Caco-2 (cell line): Measurements from ENCODE around the gene GRAMD1A. TPM values are rescaled to one million over a fixed set of nuclear protein-coding genes. Genes with fewer than 3 reads are reported as not detected.
A peak's percentile ranks its signal among the peaks of the same experiment; 100 is the strongest.
"Not testable (repeated sequence)": the region's sequence is repeated elsewhere in the genome, so short reads cannot be mapped to it uniquely, and the experiment has no call there.

Experiments
- BruUV-seq: library from RNA; stranded (reverse); fragments of 400-500 nt; replicated peaks from 2 replicates; lab custom pipeline; 2021; lab: Mats Ljungman, UMichigan
- CTCF ChIA-PET: fragments of 300-600 bp; sonication (Branson Sonifier 250); formaldehyde crosslinking; loops from one replicate; lab custom pipeline; 2022; ENCODE audit warnings: antibody characterized with exemption; lab: Charles Lee
- POLR2A ChIA-PET: fragments of 300-600 bp; sonication (Branson Sonifier 250); formaldehyde crosslinking; loops from one replicate; lab custom pipeline; 2022; ENCODE audit warnings: antibody characterized with exemption; lab: Charles Lee
- DNase-seq, 2 experiments: peaks; one replicate each; pipeline versions ENCODE4 v3.0.0 to v3.0.0-alpha.2; 2020 to 2022
- H3K27me3 ChIP-seq: replicated peaks from 2 replicates; pipeline ENCODE4 v1.6.0; 2011; ENCODE audit warnings: low read length; ENCODE audit not compliant: control insufficient read depth, insufficient read depth
- H3K36me3 ChIP-seq: 2 replicates; pipeline ENCODE4 v1.5.1; 2011; ENCODE audit warnings: low read length; ENCODE audit not compliant: control insufficient read depth, insufficient read depth
- H3K4me1 ChIP-seq: fragments of 250-450 bp; sonication (Bioruptor Pico); 2 replicates; pipeline ENCODE4 v1.5.1; 2020; ENCODE audit warnings: mild to moderate bottlenecking
- H3K4me3 ChIP-seq: 2 replicates; pipeline ENCODE4 v1.5.1; 2011; ENCODE audit warnings: low read depth, mild to moderate bottlenecking, control low read depth, low read length
- H3K9me3 ChIP-seq: fragments of 250-450 bp; sonication (Bioruptor Pico); 2 replicates; pipeline ENCODE4 v1.5.1; 2020; ENCODE audit warnings: mild to moderate bottlenecking, moderate library complexity
- H3K27ac Mint-ChIP-seq: one replicate; pipeline ENCODE4 v1.8.0; 2022; ENCODE audit warnings: mixed read lengths; ENCODE audit not compliant: unreplicated experiment
- H3K27me3 Mint-ChIP-seq: one replicate; pipeline ENCODE4 v1.8.0; 2022; ENCODE audit warnings: mixed read lengths; ENCODE audit not compliant: insufficient read depth, unreplicated experiment
- H3K36me3 Mint-ChIP-seq: one replicate; pipeline ENCODE4 v1.8.0; 2022; ENCODE audit warnings: mild to moderate bottlenecking, mixed read lengths; ENCODE audit not compliant: insufficient read depth, unreplicated experiment
- H3K4me1 Mint-ChIP-seq: one replicate; pipeline ENCODE4 v1.8.0; 2022; ENCODE audit warnings: low read depth, mixed read lengths; ENCODE audit not compliant: unreplicated experiment
- H3K4me3 Mint-ChIP-seq: one replicate; pipeline ENCODE4 v1.8.0; 2022; ENCODE audit warnings: mild to moderate bottlenecking, moderate library complexity, mixed read lengths; ENCODE audit not compliant: unreplicated experiment
- H3K9me3 Mint-ChIP-seq: one replicate; pipeline ENCODE4 v1.8.0; 2022; ENCODE audit warnings: mixed read lengths; ENCODE audit not compliant: unreplicated experiment
- intact Hi-C: fragments of 100-400 bp; cut with micrococcal nuclease; formaldehyde crosslinking; loops from one replicate; pipeline ENCODE4 v1.10.0; 2022; ENCODE audit not compliant: unreplicated experiment
- total RNA-seq: library from RNA; stranded (reverse); gene quantifications from 2 replicates; pipeline ENCODE4 v1.2.3, GENCODE V29; 2022
- TF ChIP-seq, protein P1 (sequence below), 2 experiments: fragments of 200-600 bp in 1 of 2; IDR thresholded peaks; 1 replicate in 1 of 2; 2 replicates in 1 of 2; pipeline versions ENCODE4 v1.5.1 to v1.8.0; 2011 to 2022; ENCODE audit warnings: antibody characterized with exemption in 1 of 2, control low read depth in 1 of 2, inconsistent platforms in 1 of 2, low read depth in 1 of 2, low read length in 1 of 2, mild to moderate bottlenecking in 1 of 2, moderate library complexity in 1 of 2; ENCODE audit not compliant: insufficient read depth in 1 of 2, severe bottlenecking in 1 of 2, unreplicated experiment in 1 of 2

GRAMD1A gene
- total RNA-seq, 1 experiment from 2014 or later = 110 TPM

DNA sequence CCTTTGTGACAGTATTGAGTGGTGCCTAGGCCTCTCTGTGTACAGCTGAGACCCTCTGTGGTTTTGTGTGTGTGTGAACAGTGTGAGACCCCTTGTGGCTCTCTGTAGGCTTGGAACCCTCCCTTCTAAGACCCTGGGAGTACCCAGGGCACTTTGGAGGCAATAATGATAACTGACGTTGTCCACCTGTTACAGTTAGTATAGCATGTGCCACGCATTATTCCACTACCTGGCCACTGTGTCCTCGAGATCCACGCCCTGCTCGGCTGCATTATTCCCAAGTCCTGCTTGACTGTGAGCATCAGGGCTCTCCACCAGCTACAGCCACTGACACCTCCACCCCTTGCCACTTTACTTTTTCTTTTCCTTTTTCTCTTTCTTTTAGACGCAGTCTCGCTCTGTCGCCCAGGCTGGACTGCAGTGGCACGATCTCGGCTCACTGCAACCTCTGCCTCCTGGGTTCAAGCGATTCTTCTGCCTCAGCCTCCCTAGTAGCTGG is 2.0 kb downstream of the GRAMD1A start:
- Histone ChIP-seq H3K4me1 (peaks cover 54% of the 10 kb centered on the region), H3K9me3 (no peaks in the 10 kb centered on the region), H3K36me3 (peaks cover 3% of the 10 kb centered on the region; the same call in 1 of the 2 replicates), H3K27me3 (no peaks in the 10 kb centered on the region), H3K4me3 (no peak overlapping the region)
- Mint-ChIP-seq H3K4me1 (peaks cover 66% of the 10 kb centered on the region), H3K27me3 (no peaks in the 10 kb centered on the region), H3K9me3 (no peaks in the 10 kb centered on the region), H3K36me3 (peaks cover 41% of the 10 kb centered on the region), H3K4me3 (peak overlapping the region; percentile 99), H3K27ac (peak overlapping the region; percentile 98)
- TF ChIP-seq, protein P1, sequence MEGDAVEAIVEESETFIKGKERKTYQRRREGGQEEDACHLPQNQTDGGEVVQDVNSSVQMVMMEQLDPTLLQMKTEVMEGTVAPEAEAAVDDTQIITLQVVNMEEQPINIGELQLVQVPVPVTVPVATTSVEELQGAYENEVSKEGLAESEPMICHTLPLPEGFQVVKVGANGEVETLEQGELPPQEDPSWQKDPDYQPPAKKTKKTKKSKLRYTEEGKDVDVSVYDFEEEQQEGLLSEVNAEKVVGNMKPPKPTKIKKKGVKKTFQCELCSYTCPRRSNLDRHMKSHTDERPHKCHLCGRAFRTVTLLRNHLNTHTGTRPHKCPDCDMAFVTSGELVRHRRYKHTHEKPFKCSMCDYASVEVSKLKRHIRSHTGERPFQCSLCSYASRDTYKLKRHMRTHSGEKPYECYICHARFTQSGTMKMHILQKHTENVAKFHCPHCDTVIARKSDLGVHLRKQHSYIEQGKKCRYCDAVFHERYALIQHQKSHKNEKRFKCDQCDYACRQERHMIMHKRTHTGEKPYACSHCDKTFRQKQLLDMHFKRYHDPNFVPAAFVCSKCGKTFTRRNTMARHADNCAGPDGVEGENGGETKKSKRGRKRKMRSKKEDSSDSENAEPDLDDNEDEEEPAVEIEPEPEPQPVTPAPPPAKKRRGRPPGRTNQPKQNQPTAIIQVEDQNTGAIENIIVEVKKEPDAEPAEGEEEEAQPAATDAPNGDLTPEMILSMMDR (IDR thresholded peaks at IDR 0.05; ENCODE audit: insufficient read depth in 1 of 2, low read depth in 1 of 2, low read length in 1 of 2, severe bottlenecking in 1 of 2, unreplicated experiment in 1 of 2) = no peak
- ChIA-PET CTCF (interaction anchor here (0.6 kb wide), 1 partner anchor 63 kb away, joined by 5 read pairs; no protein-coding TSS in a partner anchor), POLR2A (interaction anchor here (0.8 kb wide), 1 partner anchor 325 kb away, joined by 3 read pairs; the partner anchor contains the start of genes SCGB2B2 and ZNF302)
- BruUV-seq = no TSS peak
- DNase-seq = no peak
- intact Hi-C loops = no loop called here

GRCh38 chr19:35004517-35005255 is 4.6 kb downstream of the GRAMD1A start:
- H3K36me3 ChIP-seq = peaks cover 7% of the 10 kb centered on the region
- H3K36me3 Mint-ChIP-seq = peaks cover 66% of the 10 kb centered on the region
- intact Hi-C loops = no loop called here
- DNase-seq = no peak
- no peaks in the 10 kb centered on the region for H3K9me3 Mint-ChIP-seq
- H3K4me3 Mint-ChIP-seq = peak overlapping the region; percentile 70
- H3K9me3 ChIP-seq = no peaks in the 10 kb centered on the region
- peaks cover 55% of the 10 kb centered on the region for H3K4me1 ChIP-seq
- peak overlapping the region; percentile 98 for H3K27ac Mint-ChIP-seq
- H3K4me1 Mint-ChIP-seq = peaks cover 52% of the 10 kb centered on the region
- no peaks in the 10 kb centered on the region for H3K27me3 ChIP-seq
- no TSS peak for BruUV-seq
- TF ChIP-seq, protein P1 (IDR thresholded peaks at IDR 0.05; ENCODE audit: insufficient read depth in 1 of 2, low read depth in 1 of 2, low read length in 1 of 2, severe bottlenecking in 1 of 2, unreplicated experiment in 1 of 2) = no peak
- no peak overlapping the region for H3K4me3 ChIP-seq
- H3K27me3 Mint-ChIP-seq = no peaks in the 10 kb centered on the region
- POLR2A ChIA-PET = no interaction called here
- CTCF ChIA-PET = no interaction called here

DNA sequence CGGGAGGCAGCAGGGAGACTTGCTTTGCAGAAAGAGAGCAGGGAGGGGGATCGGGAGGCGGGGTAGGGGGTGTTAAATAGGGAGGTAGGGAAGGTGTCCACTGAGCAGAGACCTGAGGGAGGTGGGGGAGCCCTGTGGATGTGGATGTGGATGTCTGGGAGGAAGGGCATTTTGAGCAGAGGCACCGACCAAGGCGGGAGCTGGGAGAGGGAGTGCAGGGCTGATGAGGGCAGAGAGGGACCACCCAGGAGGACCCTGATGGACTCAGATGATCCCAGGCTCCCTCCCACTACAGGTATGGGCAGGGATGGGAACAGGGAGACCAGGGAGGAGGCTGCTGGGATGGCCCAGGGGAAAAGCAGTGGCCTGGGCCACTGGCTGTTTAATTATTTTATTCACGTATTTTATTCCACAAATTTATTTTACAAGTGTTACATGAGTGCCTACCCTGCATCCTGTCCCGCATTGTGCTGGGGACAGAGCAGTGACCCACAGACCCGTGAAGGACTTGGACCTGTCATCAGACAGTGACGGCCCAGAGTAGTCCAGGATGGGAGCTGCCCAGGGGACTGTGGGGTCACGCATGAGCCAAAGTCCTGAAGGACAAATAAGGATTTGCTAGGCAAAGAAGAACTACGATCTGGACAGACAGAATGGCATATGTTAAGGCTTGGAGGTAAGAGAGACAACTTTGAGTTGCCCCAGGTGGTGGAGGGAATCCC is 5.3 kb downstream of the GRAMD1A start:
- no TSS peak for BruUV-seq

DNA sequence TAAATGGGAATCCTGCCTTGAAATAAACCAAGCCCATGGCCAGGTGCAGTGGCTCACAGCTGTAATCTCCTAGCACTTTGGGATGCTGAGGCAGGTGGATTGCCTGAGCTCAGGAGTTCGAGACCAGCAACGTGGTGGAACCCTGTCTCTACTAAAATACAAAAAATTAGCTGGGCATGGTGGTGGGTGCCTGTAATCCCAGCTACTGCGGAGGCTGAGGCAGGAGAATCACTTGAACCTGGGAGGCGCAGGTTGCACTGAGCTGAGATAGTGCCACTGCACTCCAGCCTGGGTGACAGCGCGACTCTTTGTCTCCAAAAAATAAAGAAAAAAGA is 5.9 kb downstream of the GRAMD1A start:
- peaks cover 52% of the 10 kb centered on the region for H3K4me1 Mint-ChIP-seq
- CTCF ChIA-PET = interaction anchor here (0.5 to 1.4 kb wide), 10 partner anchors 8 to 1036 kb away, joined by 3 to 9 read pairs (median 4); no protein-coding TSS in a partner anchor
- H3K4me1 ChIP-seq = peaks cover 55% of the 10 kb centered on the region
- H3K36me3 Mint-ChIP-seq = peaks cover 75% of the 10 kb centered on the region
- peak overlapping the region; percentile 70 for H3K4me3 Mint-ChIP-seq
- intact Hi-C loops = loop anchor here (1.0 to 2.0 kb wide), 4 partner anchors 23 to 167 kb away; partner anchors contain the start of gene HPN
- H3K9me3 Mint-ChIP-seq, DNase-seq, BruUV-seq, H3K4me3 ChIP-seq, H3K27me3 ChIP-seq, H3K36me3 ChIP-seq, H3K9me3 ChIP-seq, H3K27me3 Mint-ChIP-seq: not testable (repeated sequence)
- H3K27ac Mint-ChIP-seq = peak overlapping the region; percentile 98
- POLR2A ChIA-PET = interaction anchor here (0.6 to 1.4 kb wide), 6 partner anchors 11 to 813 kb away, joined by 3 to 14 read pairs (median 6); partner anchors contain the start of genes HPN, SCN1B and ZNF30

More for the DNA sequence above, 5.3 kb downstream of the GRAMD1A start:
- Mint-ChIP-seq H3K27ac (peak overlapping the region; percentile 98), H3K9me3 (no peaks in the 10 kb centered on the region), H3K27me3 (no peaks in the 10 kb centered on the region), H3K36me3 (peaks cover 72% of the 10 kb centered on the region), H3K4me1 (peaks cover 52% of the 10 kb centered on the region), H3K4me3 (peak overlapping the region; percentile 70)
- peaks cover 7% of the 10 kb centered on the region for H3K36me3 ChIP-seq
- POLR2A ChIA-PET = interaction anchor here (0.8 to 1.4 kb wide), 2 partner anchors 24 to 39 kb away, joined by 4 read pairs; partner anchors contain the start of gene SCN1B
- no peaks in the 10 kb centered on the region for H3K9me3 ChIP-seq
- peaks cover 55% of the 10 kb centered on the region for H3K4me1 ChIP-seq
- intact Hi-C loops = no loop called here
- no peak for DNase-seq
- no peak overlapping the region for H3K4me3 ChIP-seq
- CTCF ChIA-PET = interaction anchor here (0.6 to 1.4 kb wide), 9 partner anchors 9 to 1036 kb away, joined by 3 to 9 read pairs (median 4); no protein-coding TSS in a partner anchor
- TF ChIP-seq, protein P1 (IDR thresholded peaks at IDR 0.05; ENCODE audit: insufficient read depth in 1 of 2, low read depth in 1 of 2, low read length in 1 of 2, severe bottlenecking in 1 of 2, unreplicated experiment in 1 of 2) = no peak
- no peaks in the 10 kb centered on the region for H3K27me3 ChIP-seq
